IPS-NIHi11 (cell line): ENCODE data around the gene CDC42.
"Not testable (repeated sequence)": the region's sequence is repeated elsewhere in the genome, so short reads cannot be mapped to it uniquely, and the experiment has no call there.

Experiments used
- DNase-seq: peaks from one replicate; pipeline ENCODE4 v3.0.0; 2012; ENCODE audit warnings: mixed read lengths, low spot score

The CDC42 gene

DNA sequence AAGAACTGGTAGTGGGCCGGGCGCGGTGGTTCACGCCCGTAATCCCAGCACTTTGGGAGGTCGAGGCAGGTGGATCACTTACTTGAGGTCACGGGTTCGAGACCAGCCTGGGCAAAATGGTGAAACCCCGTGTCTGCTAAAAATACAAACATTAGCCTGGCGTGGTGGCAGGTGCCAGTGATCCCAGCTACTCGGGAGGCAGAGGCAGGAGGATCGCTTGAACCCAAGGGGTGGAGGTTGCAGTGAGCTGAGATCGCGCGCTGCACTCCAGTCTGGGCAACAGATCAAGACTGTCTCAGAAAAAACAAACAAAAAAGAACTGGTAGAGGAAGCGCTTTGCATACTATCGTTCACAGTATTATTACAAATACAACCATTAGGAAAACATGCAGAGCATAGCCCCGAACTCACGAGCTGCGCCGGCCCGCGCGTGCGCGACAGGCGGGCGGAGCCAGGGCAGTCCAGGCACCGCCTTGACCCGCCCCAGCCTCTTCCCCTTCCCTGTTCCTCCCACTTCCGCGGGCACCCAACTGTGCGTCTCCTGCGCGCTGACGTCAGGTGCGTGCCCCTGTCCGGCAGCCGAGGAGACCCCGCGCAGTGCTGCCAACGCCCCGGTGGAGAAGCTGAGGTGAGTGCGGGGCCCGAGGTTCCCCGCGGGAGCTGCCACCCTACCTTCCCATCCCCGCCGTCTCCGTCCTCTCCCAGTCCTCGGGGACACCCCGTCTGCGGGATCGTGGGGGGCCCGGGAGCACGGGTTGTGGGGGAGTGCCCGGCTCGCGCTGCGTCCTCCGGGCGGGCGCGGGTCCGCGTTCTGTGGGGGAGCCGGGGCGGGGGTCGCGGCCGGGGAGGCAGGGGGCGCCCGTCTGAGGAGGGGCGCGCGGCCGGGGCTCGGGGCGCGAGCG lies at the start of gene CDC42:
Gene CDC42, plus strand, starts transcription at position 595 of the 902 bp plus-strand sequence. CDS start 25,770 bp downstream, outside the sequence.
- peak; percentile 95 for DNase-seq

DNA sequence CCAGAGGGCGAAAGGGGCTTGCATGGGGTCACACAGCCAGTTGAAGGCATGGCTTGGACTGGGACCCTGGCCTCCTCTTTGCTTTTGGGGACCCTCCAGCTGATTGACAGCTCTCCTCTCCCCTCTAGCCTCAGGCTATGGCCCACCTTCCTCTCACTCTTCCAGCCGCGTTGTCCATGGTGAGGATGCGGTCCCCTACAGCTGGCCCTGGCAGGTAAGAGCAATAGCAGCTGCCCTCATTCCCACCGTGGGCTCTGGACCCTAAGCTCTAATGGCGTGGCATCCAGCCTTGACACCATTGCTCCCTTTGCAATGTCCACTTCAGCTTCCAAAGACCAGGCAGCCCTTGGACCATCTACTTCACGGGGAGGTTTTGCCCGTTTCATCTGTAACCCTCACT lies 49.6 kb upstream of the CDC42 start:
- DNase-seq: not testable (repeated sequence)

DNA sequence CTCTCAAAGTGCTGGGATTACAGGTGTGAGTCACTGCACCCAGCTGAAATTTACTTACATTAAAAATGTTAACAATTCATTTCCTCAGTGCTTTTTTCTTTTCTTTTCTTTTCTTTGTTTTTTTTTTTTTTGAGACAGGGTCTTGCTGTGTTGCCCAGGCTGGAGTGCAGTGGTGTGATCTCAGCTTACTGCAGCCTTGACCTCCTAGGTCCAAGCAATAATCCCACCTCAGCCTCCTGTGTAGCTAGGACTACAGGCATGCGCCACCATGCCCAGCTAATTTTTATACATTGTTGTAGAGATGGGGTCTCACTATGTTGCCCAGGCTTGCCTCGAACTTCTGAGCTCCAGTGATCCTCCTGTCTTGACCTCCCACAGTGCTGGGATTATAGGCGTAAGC lies 48.5 kb upstream of the CDC42 start:
- DNase-seq: not testable (repeated sequence)

DNA sequence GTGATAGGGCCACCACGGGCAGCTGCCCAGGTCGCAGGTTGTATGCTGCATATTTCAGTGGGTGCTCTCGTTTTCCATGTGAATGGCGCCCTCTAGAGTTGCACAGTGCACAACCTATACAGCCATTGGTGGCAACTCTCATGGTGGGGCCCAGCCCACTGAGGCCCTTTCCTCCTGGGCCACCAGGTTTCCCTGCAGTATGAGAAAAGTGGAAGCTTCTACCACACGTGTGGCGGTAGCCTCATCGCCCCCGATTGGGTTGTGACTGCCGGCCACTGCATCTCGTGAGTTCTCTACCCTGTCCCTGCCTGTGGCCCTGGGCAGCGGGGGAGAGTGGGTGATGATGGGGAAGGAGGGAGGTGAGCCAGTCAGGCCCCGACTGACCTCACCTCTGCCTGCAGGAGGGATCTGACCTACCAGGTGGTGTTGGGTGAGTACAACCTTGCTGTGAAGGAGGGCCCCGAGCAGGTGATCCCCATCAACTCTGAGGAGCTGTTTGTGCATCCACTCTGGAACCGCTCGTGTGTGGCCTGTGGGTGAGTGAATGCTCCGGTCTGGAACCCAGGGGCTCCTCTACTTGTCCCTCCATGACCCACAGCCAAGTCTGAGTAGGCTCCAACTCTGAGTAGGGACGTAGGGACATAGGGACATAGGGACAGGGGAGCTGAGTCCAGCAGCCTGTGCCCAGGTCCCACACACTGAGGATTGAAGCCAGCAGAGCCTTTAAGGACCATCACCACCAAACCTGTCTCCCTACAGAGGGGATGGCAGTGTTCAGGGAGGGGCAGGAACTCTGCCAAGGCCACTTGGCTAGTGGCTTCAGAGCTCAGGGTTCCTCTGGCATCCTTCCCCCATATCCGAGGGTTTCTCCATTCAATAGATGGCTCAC lies 47.0 kb upstream of the CDC42 start:
- not testable (repeated sequence) for DNase-seq

DNA sequence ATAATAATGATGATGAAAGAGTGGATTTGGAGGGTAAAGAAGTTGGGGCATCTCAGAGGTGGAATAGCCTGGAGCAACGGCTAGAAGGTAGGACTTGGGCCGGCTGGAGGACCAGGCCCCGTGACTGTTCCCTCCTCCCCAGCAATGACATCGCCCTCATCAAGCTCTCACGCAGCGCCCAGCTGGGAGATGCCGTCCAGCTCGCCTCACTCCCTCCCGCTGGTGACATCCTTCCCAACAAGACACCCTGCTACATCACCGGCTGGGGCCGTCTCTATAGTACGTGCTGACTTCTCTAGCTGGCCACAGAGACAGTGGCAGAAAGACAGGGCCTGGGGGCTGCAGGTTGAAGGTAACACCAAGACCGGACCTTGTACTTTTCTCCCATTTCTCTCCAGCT lies 45.8 kb upstream of the CDC42 start:
- not testable (repeated sequence) for DNase-seq

DNA sequence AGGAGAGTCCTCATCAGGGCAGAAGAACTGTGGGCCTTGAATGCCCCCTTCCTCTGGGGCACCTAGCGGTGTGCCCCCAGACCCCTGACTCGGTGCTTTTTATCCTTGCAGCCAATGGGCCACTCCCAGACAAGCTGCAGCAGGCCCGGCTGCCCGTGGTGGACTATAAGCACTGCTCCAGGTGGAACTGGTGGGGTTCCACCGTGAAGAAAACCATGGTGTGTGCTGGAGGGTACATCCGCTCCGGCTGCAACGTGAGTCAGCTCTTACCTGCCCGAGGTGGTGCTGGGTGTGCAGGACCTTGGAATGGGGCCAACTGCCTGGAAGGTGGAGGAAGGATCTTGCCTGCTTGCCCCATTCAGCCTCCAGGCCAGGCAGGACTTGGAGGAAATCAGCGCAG lies 45.2 kb upstream of the CDC42 start:
- not testable (repeated sequence) for DNase-seq

DNA sequence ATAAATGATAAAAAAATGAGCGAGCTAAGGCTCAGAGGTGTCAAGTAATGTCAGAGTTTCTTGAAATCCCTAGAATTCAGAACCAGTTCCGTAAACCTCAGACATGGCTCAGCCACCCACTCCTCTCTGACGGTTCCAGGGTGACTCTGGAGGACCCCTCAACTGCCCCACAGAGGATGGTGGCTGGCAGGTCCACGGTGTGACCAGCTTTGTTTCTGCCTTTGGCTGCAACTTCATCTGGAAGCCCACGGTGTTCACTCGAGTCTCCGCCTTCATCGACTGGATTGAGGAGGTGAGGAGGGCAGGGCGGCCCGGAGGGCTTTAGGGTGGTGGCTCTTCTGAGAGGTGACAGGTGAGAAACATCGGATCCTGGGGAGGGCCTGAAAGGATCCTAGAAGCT lies 42.9 kb upstream of the CDC42 start:
- not testable (repeated sequence) for DNase-seq

DNA sequence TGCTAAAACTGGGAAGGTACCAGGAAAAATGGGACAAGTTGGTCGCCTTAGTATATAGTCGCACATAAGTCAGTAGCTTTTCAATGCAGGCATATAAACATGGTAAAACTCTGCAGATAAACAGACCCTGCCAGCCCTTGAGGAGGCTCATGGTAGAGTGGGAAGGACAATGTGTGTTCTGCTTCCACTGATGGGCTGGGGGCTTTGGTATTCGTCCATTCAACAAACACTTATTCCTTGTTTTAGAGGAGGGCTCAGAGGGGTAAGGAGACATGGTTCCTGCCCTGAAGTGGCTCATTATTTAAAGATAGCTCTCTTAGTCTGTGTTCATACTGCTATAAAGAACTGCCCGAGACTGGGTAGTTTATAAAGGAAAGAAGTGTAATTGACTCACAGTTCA lies 39.8 kb upstream of the CDC42 start:
- DNase-seq: not testable (repeated sequence)

DNA sequence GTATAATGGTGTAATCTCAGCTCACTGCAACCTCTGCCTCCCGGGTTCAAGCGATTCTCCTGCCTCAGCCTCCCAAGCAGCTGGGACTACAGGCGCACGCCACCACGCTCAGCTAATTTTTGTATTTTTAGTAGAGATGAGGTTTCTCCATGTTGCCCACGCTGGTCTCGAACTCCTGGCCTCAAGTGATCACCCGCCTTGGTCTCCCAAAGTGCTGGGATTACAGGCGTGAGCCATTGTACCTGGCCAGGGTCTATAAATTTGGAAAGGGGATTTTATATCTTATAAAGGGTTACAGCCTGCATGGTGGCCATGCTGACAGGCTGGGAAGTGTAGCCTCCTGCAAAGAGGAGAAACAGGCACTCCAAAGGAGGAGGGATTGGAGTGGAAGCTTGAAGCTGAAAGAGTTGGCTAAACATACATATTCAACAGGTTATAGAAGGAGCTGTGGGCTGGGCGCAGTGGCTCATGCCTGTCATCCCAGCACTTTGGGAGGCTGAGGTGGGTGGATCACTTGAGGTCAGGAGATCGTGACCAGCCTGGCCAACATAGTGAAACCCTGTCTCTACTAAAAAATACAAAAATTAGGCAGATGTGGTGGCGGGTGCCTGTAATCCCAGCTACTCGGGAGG lies 37.8 kb upstream of the CDC42 start:
- DNase-seq: not testable (repeated sequence)

DNA sequence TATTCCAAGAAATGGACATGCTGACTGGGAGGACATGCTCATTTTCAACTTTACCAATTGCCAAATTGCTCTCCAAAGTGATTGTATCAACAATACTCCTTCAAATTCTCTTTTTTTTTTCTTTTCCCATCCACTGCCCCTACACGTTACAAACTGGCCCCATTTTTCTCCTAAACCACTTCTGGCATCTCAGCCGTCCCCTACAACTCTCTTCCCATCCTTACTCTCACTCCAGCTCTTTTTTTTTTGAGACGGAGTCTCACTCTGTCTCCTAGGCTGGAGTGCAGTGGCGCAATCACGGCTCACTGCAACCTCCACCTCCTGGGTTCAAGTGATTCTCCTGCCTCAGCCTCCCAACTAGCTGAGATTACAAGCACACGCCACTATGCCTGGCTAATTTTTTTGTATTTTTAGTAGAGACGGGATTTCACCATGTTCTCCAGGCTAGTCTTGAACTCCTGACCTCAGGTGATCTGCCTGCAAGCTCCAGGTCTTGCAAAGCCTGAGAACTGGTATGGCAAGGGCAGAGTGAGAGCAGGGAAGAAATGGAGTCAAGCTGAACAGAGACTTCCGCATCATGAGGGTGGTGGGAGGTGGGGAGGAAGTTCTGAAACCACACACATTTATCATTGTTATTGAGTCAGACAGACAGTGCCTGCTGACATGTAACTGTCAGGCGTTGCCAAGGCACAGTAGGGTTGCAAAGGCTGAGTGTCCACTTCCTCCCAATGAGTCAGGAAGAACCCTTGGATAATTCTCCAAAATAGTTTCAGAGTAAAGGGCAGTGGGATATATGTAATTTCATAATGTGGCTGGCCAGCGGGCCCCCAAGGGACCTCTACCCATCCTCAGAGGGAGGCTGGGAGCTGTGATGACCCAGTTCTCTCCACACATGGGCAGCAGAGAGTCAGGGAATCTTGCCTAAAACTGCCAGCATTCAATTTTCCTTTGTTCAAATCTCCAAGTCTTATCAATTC lies 33.6 kb upstream of the CDC42 start:
- DNase-seq: no peak

DNA sequence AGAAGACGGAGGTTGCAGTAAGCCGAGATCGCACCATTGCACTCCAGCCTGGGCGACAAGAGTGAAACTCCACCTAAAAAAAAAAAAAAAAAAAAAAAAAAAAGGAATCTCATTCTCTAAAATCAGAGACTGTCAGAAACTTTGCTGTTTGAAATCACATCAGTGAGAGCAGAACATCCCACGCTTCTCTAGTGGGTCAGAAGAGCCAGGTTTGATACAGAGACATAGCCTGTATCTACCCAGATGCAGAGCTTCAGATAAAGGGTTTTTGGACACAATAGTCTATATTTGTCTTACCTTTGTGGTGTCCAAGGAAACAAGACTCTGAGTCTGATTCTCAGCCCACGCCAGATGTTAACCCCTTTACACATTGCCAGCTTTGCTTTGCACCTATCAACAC lies 31.4 kb upstream of the CDC42 start:
- DNase-seq: no peak

DNA sequence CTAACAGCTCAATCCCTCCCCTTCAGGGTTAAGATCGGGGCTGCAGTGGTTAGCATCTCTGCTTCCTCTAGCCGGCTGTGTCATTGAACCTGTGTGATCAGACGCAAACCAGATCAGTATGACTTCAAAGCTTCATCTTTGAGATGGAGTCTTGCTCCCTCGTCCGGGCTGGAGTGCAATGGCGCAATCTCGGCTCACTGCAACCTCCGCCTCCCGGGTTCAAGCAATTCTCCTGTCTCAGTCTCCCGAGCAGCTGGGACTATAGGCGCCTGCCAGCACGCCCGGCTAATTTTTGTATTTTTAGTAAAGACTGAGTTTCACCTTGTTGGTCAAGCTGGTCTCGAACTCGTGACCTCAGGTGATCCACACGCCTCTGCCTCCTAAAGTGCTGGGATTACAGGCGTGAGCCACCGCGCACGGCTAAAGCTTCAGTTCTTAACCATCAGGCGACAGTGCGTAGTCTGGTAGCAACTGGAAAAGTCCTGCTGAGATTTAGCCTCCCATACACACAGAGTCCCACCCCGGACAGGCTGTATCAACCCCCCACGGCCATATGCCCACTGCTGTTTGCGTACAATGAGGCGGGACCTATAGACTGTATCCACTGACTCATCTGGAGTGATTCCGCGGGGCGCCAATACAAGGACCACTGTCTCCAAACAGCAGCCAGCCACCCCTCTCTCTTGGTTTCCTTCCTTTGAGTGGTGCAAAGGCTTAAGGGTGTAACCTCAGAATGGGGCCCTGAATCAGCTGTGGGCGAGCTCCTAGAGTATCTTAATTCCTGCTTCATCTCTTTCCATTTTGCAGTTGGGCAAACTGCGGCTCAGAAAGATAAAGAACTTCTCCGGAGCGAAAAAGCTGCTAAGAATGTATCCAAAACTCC lies 27.8 kb upstream of the CDC42 start:
- DNase-seq: peak; percentile 59

DNA sequence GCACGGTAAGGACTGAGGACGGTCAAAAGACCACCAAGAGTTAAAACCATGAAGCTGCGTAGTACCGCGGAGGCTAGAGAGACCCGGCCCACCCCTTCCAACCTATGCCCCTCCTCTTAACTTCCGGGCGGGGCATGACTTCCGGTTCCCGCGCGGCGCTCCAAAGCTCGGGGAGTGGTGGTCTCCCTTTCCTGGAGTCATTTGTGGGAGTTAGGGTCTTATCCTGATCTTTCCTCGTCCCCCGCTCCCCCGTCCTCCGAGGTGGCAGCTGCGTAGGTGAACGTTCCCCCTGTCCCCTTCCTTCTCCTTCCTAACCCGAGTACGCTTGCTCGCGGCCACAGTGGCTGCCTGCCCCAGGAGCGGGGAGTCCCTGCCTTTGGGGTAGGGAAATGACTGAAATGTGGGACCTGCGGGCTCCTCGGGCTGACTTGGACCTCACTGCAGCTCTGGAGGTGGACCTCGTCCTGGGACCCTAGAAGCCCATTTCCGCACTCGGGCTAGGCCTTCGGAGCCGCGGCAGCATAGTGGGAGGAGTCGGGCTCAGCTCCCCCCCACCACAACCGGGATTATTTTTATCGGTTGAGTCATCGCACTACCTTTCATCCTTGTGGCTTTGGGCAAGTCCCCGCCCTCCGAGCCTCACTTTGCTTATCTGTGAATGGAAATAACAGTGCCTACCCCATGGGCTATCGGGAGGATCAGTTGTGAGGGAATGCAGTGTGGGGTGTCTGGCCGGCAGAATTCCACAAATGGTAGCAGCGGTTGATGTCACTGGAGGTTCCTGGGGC lies 26.9 kb upstream of the CDC42 start:
- DNase-seq: peak; percentile 88

DNA sequence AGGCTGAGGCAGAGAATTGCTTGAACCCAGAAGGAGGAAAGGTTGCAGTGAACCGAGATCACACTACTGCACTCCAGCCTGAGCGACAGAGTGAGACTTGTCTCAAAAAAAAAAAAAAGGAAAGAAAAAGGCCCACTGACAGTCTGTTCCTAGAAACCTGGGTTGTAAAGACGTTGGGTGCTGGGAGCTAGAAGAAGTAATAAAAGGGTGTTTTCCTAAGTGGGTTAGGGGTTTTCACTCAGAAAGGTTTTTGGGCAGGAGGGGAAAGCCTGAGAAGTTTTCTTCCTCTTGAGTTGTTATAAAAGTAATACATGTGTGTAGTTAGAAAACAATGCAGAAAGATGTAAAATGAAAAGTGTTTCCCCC lies 25.6 kb upstream of the CDC42 start:
- no peak for DNase-seq

DNA sequence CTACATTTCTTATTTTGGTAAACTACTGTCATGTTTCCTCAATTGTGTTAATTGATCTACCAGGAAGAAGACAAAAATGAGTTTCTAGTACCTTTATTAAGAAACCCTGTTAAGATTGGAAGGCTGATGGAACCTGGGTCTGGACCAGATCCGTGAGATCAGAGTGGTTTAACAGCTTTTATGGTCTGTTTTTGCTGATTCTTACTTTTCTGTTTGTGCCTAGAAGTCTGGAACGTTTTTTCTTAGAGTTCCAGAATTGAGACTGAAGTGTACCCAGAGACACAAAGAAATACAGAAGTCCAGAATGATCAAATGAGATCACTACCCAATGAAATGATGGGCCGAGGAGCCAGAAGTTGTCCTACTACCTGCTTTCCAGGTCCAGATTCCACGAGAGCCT lies 22.5 kb upstream of the CDC42 start:
- no peak for DNase-seq

DNA sequence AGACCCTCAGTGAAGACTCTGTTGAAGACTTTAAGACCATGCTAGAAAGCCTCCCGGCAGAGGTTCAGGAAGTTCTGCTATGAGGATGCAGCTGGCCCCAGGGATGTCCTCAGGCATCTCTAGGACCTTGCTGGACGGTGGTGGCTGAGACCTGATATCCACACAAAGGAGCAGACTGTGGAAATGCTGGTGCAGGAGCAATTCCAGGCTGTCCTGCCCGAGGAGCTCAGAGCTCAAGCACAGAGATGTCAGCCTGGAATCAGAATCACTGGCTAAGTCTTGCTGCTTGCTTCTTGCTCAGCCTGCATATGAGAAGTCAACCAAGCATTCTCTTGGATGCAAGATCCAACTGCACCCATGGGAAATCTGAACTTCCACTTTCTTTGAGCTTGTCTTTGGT lies 22.0 kb upstream of the CDC42 start:
- DNase-seq: no peak

DNA sequence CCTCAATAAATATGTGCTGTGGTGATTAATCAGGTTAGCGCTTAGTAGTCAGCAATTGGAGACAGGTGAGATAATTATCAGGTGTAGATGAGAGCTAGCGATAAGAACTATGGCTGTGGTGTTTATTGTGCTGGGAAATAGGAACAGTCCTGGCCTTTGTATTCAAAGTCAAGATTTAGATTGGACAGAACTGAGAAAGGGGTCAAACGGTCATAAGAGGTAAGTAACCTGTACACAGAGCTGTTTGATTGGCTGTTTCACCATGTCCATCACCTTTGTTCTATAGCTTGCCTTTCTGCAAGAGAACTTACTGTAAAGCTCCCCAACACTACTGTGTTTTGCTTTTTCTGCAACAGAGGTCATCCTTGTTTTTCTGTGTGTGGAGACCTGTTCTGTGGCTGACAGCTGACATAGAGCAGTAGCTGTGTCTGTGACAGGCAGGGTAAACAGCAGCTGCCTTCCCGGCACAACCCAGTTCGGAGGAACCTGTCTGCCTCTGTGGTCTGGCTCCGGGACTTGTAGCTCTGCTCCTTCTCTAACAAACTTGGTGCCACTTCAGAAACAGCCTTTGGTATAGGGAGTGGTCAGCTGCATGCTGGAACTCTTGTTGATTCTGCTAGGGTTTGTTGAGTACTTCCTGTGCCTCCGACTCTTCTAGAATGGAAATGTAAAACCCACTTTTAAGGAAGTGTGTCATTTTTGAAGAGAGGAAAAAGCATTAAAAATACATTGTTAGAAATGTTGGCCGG lies 21.1 kb upstream of the CDC42 start:
- DNase-seq: no peak

DNA sequence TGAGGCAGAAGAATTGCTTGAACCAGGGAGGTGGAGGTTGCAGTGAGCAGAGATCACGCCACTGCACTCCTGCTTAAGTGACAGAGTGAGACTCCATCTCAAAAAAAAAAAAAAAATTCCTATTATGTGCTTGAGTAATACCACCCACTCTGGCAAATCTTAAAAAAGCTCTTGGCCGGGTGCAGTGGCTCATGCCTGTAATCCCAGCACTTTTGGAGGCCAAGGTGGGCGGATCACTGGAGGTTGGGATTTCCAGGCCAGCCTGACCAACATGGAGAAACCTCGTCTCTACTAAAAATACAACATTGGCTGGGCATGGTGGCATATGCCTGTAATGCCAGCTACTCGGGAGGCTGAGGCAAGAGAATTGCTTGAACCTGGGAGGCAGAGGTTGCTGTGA lies 17.7 kb upstream of the CDC42 start:
- not testable (repeated sequence) for DNase-seq

DNA sequence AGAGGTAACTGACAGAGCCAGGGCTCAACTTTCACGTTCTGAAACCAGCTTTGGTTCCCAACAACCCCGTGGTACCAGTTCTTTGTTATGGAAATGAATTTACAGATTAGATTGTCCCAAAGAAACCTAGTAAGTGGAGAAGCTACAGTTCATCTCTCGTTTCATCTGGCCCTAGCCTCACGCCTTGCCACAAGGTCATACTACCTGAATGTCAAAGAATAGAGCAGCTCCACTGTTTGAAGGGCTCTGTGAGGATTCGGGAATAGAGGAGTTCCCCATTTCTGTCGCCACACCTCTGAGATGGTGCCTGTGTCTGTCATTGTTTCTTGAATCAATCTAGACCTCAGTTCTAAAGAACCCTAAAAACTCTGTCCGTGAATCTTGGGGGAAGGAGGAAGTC lies 15.0 kb upstream of the CDC42 start:
- DNase-seq: no peak
